HepG2 (cell line): ENCODE measurements around the gene GJD4.

Source experiments
- CEBPB ChIP-seq: IDR thresholded peaks from 2 replicates; pipeline ENCODE4 v1.6.1; 2011; ENCODE audit warnings: low read depth, low read length, improper control_type of control experiment, borderline replicate concordance
- GZF1 ChIP-seq: sonication (generic); formaldehyde crosslinking; IDR thresholded peaks from 2 replicates; pipeline ENCODE4 v1.5.1; 2020; ENCODE audit warnings: mild to moderate bottlenecking, missing genetic modification reagents
- RBAK ChIP-seq: sonication (generic); formaldehyde crosslinking; IDR thresholded peaks from 2 replicates; pipeline ENCODE4 v1.5.1; 2020; ENCODE audit warnings: mild to moderate bottlenecking, missing genetic modification reagents
- SIN3A ChIP-seq: IDR thresholded peaks from 2 replicates; pipeline ENCODE4 v1.6.1; 2011; ENCODE audit warnings: low read depth, mild to moderate bottlenecking, control low read depth, low read length, borderline replicate concordance
- SRSF1 ChIP-seq: fragments of 200-400 bp; formaldehyde crosslinking; optimal IDR thresholded peaks from 2 replicates; pipeline ENCODE3; 2017; ENCODE audit warnings: mild to moderate bottlenecking, low read depth, low read length, moderate library complexity
- ZNF143 ChIP-seq: sonication (generic); formaldehyde crosslinking; IDR thresholded peaks from 2 replicates; pipeline ENCODE4 v1.4.0; 2020; ENCODE audit warnings: missing genetic modification reagents
- ZNF776 ChIP-seq: sonication (generic); formaldehyde crosslinking; IDR thresholded peaks from 2 replicates; pipeline ENCODE4 v1.4.0; 2020; ENCODE audit warnings: mild to moderate bottlenecking, missing genetic modification reagents

- no peak for TF ChIP-seq ZNF143 (CRISPR knock-in tag)
- no peak for TF ChIP-seq RBAK (CRISPR knock-in tag)
- TF ChIP-seq SRSF1: no peak
- TF ChIP-seq ZNF776: no peak
- TF ChIP-seq CEBPB: no peak
- TF ChIP-seq SIN3A: no peak
- no peak for TF ChIP-seq GZF1 (CRISPR knock-in tag)
Observed at GRCh38 chr10:35594115-35595079, 10.7 kb upstream of the GJD4 start.
